Measurements from ENCODE around the gene PPP3CA.

Gene PPP3CA

DNA sequence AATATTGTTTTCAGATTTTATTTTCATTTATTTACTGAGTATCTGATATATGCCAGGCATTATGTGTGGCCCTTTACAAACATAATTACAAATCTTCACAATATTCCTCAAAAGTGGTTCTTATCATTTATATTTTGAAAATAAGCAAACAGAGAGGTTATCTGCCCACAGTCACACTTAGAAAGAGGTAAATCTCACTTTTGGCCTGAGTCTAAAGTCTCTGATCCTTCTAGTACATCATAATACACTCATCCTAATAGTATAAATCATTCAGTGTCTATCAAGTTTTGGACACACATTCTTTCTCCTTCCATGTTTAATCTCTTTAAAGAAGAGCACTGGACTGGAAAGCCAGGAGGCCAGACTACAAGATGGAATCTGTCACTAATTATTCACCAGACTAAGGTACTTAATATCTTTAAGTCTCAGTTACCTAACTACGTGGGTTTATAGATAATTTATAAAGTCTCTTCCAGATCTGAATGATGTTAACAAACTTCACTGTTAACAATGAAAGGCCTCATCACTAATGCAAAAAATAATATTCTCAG lies 281.3 kb downstream of the PPP3CA start:
- no peak for DNase-seq (ENCODE audit: low read depth in 1 of 2, low spot score in 1 of 2)

DNA sequence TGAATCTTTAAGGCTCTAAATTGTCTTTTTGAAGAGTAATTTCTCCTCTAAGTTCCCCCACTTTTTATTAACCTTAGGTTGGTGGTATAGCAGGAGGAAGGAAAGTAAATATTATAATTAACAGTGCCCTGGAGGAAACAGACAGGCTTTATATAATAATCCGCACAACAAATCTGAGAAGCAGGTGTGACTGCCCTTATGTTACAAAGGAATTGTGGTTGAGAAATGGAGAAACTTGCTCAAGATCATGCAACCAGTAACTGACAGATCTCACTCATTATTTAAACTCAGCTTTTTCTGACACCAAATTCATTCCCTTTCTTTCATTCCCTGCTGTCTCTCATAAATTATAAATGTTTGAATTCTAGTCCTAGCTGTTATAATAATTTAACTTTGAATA lies 282.0 kb downstream of the PPP3CA start:
- DNase-seq (ENCODE audit: low read depth in 1 of 2, low spot score in 1 of 2), result no peak

DNA sequence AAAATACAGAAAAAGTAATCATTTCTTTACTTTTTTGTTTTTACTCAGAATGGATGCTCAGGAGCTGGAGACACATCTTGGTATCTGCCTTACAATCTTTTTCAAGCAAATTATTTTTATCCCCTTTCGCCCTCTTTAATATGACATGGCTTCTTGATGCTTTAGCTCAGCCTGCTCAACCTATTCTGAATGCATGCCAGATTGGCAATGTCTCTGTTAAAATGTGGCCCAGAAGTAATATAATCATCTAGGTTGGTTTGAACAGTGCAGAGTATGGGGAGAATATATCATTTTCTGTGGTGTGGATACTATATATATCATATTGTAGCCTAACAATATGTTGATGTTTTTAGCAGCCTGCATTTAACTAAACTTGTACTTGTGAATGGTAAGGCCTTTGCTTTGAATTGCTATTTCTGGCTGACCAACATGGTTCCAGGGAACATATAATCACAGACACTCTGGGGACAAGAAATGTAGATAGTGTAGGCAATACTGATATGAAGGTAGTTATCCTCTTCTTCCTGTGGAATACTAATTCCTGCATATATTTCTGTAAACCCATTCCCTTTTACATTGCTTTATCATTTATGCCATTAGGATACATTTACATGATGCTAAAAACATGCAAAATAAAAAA lies 282.7 kb downstream of the PPP3CA start:
- DNase-seq (ENCODE audit: low read depth in 1 of 2, low spot score in 1 of 2), result no peak

GRCh38 chr4:101055392-101055791 lies 291.9 kb downstream of the PPP3CA start:
- no peak for DNase-seq (ENCODE audit: low read depth in 1 of 2, low spot score in 1 of 2)

GRCh38 chr4:101050837-101051205 lies 296.5 kb downstream of the PPP3CA start:
- no peak for DNase-seq (ENCODE audit: low read depth in 1 of 2, low spot score in 1 of 2)

DNA sequence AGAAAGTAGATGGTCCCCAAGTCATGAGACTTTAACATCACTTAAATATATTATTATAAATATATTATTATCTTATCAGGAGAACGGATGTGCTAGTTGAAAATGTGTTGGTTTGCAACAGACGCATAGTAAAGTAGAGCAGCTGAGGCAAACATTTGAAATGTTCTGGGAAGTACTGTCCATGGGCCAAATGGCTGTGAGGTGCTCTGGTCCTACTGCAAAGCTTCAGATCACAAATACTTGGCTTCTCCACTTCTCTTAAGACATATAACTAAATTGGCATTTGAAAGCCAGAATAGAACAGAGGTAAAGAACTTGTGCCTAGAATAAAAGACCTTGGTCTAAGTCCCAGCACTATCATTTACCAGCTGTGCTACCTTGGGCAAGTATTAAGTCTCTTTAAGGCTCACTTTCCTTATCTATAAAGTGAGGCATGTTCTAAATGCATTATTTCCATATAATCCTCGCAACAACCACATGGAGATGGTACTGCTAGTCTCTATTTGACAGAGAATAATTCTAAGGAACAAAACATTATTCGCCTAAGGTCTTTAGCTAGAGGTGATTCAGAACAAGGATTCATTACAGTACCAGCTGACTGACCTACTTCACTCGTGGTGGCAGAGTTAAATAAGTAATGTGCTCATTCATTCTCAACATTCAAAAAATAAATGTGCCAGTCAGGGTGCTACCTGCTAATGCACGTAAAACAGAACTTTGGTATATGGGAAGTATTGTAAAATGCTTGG lies 297.1 kb downstream of the PPP3CA start:
- DNase-seq (ENCODE audit: low read depth in 1 of 2, low spot score in 1 of 2), result no peak

- DNase-seq (ENCODE audit: low read depth in 1 of 2, low spot score in 1 of 2), result no peak
Measured at GRCh38 chr4:101049549-101050001, 297.8 kb downstream of the PPP3CA start.

GRCh38 chr4:101044766-101045165 lies 302.6 kb downstream of the PPP3CA start:
- DNase-seq (ENCODE audit: low read depth in 1 of 2, low spot score in 1 of 2), result no peak

DNA sequence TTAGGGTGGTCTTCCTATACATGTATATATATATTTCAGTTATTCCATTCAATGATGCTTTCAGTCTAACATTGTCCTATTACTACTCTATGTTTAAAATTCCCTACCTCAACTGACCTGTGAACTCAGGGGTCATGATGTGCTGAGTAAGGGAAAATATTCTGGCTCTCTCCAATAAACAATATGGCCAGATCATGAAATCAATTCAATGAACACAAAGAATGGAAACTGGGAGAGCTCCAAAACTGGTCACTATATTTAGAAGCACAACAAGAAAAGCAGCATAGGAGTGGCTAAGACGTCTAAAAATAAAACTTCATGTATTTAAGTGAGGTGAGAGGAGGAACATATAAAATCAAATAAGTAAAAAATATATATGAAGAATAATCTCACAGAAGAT lies 304.5 kb downstream of the PPP3CA start:
- no peak for DNase-seq (ENCODE audit: low read depth in 1 of 2, low spot score in 1 of 2)

- no peak for DNase-seq (ENCODE audit: low read depth in 1 of 2, low spot score in 1 of 2)
Measured at GRCh38 chr4:101040776-101041175, 306.6 kb downstream of the PPP3CA start.

DNA sequence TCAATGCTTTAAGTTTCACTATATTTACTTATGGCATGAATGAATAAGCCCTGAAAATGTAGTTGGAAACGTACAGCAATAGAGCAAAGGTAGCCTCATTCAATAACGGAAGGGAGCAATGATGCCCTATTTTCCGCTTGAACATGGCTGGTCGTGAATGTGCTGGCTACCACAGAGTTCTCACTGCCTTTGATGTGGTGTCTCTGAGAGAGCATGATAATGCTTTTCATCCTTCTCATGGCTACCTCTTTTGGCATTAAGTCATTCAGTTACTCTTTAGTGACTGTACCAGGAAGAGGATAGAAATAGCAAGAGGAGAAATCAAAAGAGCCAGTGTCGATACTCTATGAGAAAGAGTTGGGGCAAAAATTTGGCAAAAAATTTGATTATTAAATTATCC lies 308.0 kb downstream of the PPP3CA start:
- DNase-seq (ENCODE audit: low read depth in 1 of 2, low spot score in 1 of 2), result no peak

DNA sequence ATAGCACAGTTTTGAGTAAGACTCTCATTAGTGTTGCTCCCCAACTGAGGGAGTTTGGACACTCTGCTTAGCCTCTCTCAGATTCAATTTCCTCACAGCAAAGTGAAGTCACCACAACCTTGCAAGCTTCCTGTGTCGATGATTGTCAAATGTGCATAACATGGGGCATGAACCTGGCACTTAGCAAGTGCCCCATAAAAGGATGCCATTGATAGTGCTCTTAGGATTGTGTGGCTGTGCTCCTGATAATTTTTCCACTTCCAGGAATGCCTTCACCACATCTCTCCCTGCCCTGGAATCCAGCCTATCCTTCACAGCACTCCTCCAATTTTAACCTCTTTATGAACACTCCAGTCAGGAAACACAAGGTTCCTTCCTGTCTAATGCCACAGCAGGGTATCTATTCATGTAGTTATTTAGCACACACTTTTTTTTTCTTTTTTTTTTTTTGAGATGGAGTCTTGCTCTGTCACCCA lies 309.4 kb downstream of the PPP3CA start:
- no peak for DNase-seq (ENCODE audit: low read depth in 1 of 2, low spot score in 1 of 2)

GRCh38 chr4:101037249-101037648 lies 310.1 kb downstream of the PPP3CA start:
- no peak for DNase-seq (ENCODE audit: low read depth in 1 of 2, low spot score in 1 of 2)

- no peak for DNase-seq (ENCODE audit: low read depth in 1 of 2, low spot score in 1 of 2)
Measured at GRCh38 chr4:101035487-101035886, 311.8 kb downstream of the PPP3CA start.

DNA sequence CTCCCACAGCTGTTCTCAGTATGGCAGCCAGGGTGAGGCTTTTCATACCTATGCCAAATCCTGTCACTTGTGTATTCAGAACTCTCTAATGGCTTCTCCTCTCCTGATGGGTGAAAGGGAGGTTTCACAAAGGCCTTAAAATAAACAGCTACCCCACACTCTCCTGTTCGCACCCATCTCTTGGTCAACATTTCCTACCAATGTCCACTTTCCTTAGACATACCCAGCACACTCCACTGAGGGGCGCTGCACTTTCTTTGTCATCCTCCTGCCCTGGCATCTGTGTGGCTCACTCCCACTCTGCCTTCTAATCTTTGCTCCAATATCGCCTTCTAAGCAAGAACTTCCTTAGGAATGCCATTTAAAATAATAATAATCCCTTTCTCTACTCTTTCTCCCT lies 313.3 kb downstream of the PPP3CA start:
- no peak for DNase-seq (ENCODE audit: low read depth in 1 of 2, low spot score in 1 of 2)

- no peak for DNase-seq (ENCODE audit: low read depth in 1 of 2, low spot score in 1 of 2)
Measured at GRCh38 chr4:101032541-101032940, 314.8 kb downstream of the PPP3CA start.

GRCh38 chr4:101031971-101032370 lies 315.4 kb downstream of the PPP3CA start:
- DNase-seq (ENCODE audit: low read depth in 1 of 2, low spot score in 1 of 2), result no peak

- no peak for DNase-seq (ENCODE audit: low read depth in 1 of 2, low spot score in 1 of 2)
Measured at GRCh38 chr4:101028886-101029285, 318.4 kb downstream of the PPP3CA start.

DNA sequence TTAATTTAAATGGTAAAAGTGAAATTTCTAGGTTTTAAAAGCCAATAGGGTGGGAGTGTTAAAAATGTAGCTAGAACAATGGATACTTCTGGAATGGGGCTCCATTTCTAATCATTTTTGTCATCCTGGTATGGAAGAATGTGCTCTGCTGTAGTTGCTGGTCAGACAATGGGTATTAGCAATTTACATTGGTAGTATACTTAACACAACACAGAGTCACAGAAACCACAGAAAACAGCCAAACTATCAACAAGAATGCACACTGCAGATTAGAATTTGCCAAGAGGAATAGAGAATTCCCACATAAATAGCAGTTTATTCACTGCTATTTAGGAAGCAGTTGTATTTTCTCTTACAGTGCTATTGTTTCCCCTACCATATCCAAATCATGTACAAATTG lies 319.6 kb downstream of the PPP3CA start:
- DNase-seq (ENCODE audit: low read depth in 1 of 2, low spot score in 1 of 2), result no peak

DNA sequence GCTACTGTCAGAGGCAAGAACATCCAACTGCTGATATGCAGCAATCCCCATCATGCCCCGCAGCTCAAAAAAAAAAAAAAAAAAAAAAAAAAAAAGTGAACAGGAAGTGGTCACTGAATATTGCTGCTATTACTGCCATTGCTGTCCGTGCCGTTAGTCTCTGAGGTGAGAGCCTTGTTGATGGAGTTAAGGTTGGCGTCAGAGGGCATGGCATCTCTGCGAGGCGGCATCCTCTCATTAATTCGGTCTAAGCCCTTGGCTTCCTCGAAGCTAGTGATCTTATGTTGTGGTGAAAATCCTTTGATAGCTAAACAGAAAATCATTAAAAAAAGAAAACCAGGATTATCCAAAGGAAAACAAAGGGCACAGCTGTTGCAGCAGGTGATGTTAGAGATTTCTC lies 321.6 kb downstream of the PPP3CA start:
- no peak for DNase-seq (ENCODE audit: low read depth in 1 of 2, low spot score in 1 of 2)

DNA sequence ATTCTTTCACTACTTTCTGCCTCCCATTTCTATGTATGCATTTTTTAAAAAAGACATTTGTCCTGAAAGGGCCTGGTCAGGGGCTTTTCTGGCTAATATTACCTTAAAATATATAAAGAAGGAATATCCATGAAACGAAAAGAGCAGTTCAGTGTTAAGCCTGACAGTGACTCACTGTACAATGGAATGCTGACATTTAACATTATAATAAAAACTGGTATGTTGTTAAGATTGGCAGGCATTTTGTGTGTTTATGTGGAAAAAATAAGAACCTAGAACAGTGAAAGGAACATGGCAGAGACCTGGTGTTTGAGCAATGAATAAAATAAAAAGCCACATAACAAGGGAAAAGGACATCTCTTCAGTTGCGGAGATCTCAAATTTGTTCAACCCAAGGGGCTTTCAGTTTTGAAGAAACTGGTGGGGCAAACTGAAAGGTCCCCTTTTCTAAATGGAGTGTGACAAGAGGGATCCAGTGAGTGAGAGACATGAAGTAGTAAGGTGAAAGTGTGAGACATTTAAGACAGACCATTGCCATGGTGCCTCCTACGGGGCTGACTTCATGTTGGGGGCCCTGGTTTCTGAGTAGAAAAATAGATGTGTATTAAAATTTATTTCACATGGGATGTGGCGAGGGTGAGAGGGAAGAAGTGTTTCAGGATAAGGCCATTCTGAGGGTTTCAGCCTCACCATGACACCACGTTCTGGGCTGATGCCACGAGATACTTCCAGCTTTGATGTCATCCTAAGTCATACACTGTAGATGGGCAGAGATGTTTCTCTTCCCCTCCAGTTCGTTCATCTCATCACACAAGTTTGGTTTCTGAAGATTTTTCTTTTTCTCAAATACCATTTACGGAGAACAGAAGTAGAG lies 324.9 kb downstream of the PPP3CA start:
- no peak for DNase-seq (ENCODE audit: low read depth in 1 of 2, low spot score in 1 of 2)

GRCh38 chr4:101020956-101021355 lies 326.4 kb downstream of the PPP3CA start:
- no peak for DNase-seq (ENCODE audit: low read depth in 1 of 2, low spot score in 1 of 2)

Data from activated CD4-positive, alpha-beta T cell treated with anti-CD3 and anti-CD28 coated beads, Interleukin-2, amount 50 U/mL, for 24 hours (primary cell).